Testis (tissue), 3 donors: ENCODE results near the gene GARNL3. TPM values are rescaled to one million over a fixed set of nuclear protein-coding genes. Genes with fewer than 3 reads are reported as not detected.

Experiments
- DNase-seq: peaks from one replicate; pipeline ENCODE4 v3.0.0-alpha.2; 2019
- H3K27ac ChIP-seq, 2 donors: fragments of 200-600 bp; sonication (generic); one replicate each; pipeline ENCODE4 v1.5.1; 2019
- H3K27me3 ChIP-seq: fragments of 200-600 bp; sonication (generic); one replicate; pipeline ENCODE4 v1.5.1; 2019
- H3K36me3 ChIP-seq: fragments of 200-600 bp; sonication (generic); one replicate; pipeline ENCODE4 v1.5.1; 2017; ENCODE audit warnings: low read depth; ENCODE audit errors: missing control alignments
- H3K4me1 ChIP-seq: fragments of 200-600 bp; sonication (generic); one replicate; pipeline ENCODE4 v1.5.1; 2019
- H3K4me3 ChIP-seq, 2 donors: fragments of 200-600 bp; sonication (generic); one replicate each; pipeline ENCODE4 v1.5.1; 2017 to 2019
- H3K9me3 ChIP-seq: fragments of 200-600 bp; sonication (generic); one replicate; pipeline ENCODE4 v1.5.1; 2017
- POLR2A ChIP-seq: fragments of 450-650 bp; IDR thresholded peaks from one replicate; pipeline ENCODE4 v1.6.1; 2017; ENCODE audit warnings: antibody characterized with exemption, mild to moderate bottlenecking, moderate library complexity
- WGBS, 2 donors: methylation state at CpG; one replicate each; pipeline ENCODE4 v1.1.5; 2018; 5-methylcytosine and 5-hydroxymethylcytosine counted together
- intact Hi-C: fragments of 100-400 bp; cut with DNase I; formaldehyde crosslinking; loops from one replicate; pipeline ENCODE4 v1.15.1; 2023; ENCODE audit warnings: low total_unique reads
- polyA plus RNA-seq: library from polyadenylated mRNA; stranded (reverse); fragments of 350-450 nt; fragmentation: Illumina TruSeq; extraction: RNeasy Lipid Tissue Mini Kit (QIAGEN cat#74804); gene quantifications from one replicate; pipeline ENCODE4 v1.2.3, GENCODE V29; 2014; ENCODE audit warnings: low read depth, low replicate concordance; ENCODE audit not compliant: insufficient read depth
- total RNA-seq, 2 donors: library from RNA; depleted of rRNA; stranded (reverse); fragments of >200 nt; gene quantifications; one replicate each; pipeline ENCODE4 v1.2.3, GENCODE V29; 2016
- TF ChIP-seq, protein P1 (sequence below), 3 experiments: fragments of 450-650 bp in 2 of 3; fragments of 200-600 bp in 1 of 3; sonication (generic) in 1 of 3; IDR thresholded peaks; one replicate each; pipeline ENCODE4 v1.5.1; 2016 to 2019; ENCODE audit warnings: antibody characterized with exemption in 3 of 3, mild to moderate bottlenecking in 2 of 3, moderate library complexity in 1 of 3

Gene GARNL3
- total and polyA plus RNA-seq, 3 donors from 2014 or later, result 12.9 to 42.8 (median 25.9) TPM

DNA sequence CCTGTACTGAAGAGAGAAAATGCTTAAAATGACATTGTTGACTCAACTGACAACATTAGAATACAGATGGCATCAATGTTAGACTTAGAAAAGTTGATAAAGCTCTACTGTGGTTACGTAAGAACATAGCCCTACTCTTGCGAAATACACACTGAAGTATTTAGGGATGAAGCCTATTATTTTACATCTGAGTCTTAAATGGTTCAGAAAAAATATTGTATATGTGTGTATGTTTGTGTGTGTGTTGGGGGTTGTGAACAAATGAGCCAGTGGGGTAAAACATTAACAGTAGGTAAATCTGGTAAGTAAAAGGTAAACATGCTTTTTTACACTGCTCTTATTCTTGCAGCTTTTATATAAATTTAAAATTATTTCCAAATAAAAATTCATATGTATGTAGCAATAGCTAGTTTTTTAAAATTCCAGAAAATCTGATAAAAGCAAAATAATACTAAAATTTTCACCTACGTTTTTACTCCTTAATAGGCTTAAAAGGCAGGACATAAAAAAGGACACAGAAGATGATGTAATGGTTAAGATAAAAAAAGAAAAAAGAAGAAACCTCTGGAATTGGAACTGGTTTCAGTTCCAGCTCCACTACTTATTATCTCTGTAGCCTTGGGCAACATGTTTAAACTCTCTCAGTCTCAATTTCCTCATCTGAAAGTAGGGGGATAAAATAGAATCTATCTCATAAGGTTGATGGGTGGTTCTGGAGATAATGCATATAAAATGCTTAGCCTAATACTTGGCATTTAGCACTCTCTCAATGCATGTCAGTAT, 44.3 kb downstream of the GARNL3 start:
- intact Hi-C loops, result no loop called here
- Histone ChIP-seq H3K4me3 (no peak overlapping the region), H3K27ac (no peak overlapping the region), H3K9me3 (no peaks in the 10 kb centered on the region), H3K36me3 (no peaks in the 10 kb centered on the region), H3K27me3 (no peaks in the 10 kb centered on the region), H3K4me1 (peaks cover 3% of the 10 kb centered on the region)
- no peak for DNase-seq
- WGBS, 2 donors, result 68 to 69% methylated on average over 3 of the region's 3 CpGs
- TF ChIP-seq, protein P1, sequence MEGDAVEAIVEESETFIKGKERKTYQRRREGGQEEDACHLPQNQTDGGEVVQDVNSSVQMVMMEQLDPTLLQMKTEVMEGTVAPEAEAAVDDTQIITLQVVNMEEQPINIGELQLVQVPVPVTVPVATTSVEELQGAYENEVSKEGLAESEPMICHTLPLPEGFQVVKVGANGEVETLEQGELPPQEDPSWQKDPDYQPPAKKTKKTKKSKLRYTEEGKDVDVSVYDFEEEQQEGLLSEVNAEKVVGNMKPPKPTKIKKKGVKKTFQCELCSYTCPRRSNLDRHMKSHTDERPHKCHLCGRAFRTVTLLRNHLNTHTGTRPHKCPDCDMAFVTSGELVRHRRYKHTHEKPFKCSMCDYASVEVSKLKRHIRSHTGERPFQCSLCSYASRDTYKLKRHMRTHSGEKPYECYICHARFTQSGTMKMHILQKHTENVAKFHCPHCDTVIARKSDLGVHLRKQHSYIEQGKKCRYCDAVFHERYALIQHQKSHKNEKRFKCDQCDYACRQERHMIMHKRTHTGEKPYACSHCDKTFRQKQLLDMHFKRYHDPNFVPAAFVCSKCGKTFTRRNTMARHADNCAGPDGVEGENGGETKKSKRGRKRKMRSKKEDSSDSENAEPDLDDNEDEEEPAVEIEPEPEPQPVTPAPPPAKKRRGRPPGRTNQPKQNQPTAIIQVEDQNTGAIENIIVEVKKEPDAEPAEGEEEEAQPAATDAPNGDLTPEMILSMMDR (IDR thresholded peaks at IDR 0.05), result no peak
- TF ChIP-seq POLR2A, result no peak

DNA sequence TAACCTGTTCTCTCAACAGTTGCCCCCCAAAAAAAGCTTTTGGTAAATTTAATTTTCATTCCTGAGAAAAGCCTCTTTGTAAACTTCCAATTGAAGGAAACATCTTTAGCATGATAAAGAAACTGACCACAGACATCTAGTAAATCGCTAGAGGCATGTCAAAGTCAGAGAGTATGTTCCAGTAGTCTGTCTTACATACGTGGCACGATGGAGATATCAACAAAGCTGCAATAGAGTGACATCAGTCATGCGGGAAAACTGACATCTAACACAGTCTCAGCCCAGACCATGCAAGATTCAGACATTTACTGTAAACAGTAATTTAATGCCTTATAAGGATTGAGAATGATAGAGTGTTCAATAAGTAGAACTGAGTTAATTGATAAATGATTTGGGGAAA, 45.1 kb downstream of the GARNL3 start:
- H3K9me3 ChIP-seq, result no peaks in the 10 kb centered on the region
- H3K27ac ChIP-seq, result no peak overlapping the region
- no peaks in the 10 kb centered on the region for H3K36me3 ChIP-seq
- H3K27me3 ChIP-seq, result no peaks in the 10 kb centered on the region
- 67 to 86% methylated on average over 4 of the region's 4 CpGs for WGBS, 2 donors
- peaks cover 3% of the 10 kb centered on the region for H3K4me1 ChIP-seq
- TF ChIP-seq, protein P1 (IDR thresholded peaks at IDR 0.05), result no peak
- no peak for TF ChIP-seq POLR2A
- intact Hi-C loops, result no loop called here
- no peak for DNase-seq
- H3K4me3 ChIP-seq, result no peak overlapping the region

DNA sequence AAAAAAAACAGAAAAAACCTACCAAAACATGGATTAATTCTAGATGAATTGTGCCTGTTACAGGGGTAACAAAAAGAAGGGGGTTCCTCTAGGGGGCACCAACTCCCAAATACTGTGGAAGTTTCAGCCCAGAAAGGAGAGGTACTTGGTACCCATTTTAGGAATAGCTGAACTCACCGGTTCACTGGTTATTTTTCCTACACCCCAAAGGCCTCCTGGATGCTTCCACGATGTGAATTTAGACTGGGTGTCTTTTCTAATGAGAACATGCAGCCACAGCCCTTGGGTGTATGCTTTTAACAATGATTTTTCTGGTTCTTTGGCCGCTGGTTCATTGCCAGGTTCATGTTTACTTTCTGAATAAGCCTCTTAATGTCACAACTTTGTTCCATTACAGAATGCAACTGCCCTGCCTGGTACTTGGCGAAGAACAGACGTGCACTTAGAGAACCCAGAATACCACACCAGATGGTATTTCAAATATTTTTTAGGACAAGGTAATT, 46.7 kb downstream of the GARNL3 start:
- Histone ChIP-seq H3K4me3 (no peak overlapping the region), H3K4me1 (peaks cover 3% of the 10 kb centered on the region), H3K36me3 (no peaks in the 10 kb centered on the region), H3K9me3 (no peaks in the 10 kb centered on the region), H3K27me3 (no peaks in the 10 kb centered on the region), H3K27ac (peak overlapping the region in 1 of 2 donors; percentile 59)
- WGBS, 2 donors, result 55 to 58% methylated on average over 5 of the region's 5 CpGs
- intact Hi-C loops, result no loop called here
- TF ChIP-seq, protein P1 (IDR thresholded peaks at IDR 0.05), result peak in 2 of 3 experiments; percentile 26 to 37
- TF ChIP-seq POLR2A, result no peak
- DNase-seq, result peak; percentile 26

DNA sequence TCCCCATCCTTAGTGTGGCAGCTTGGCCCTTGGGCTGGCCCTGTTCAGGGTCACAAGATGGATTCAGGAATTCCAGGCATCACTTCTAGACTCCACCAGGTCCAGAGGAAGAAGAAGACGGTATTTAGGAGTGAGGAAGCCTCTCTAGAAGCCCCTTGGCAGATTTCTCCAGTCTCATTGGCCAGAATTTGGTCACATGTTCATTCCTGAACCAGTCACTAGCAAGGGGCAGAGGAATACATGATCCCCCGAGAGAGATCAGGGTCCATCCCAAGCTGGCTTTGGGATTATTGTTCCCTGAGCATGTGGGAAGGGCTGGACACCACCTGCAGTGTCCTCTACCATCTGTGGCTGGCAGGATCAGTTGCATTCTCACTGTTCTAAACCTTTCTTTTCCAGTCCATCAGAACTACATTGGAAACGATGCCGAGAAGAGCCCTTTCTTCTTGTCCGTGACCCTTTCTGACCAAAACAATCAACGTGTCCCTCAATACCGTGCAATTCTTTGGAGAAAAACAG, 48.5 kb downstream of the GARNL3 start:
- no peaks in the 10 kb centered on the region for H3K9me3 ChIP-seq
- DNase-seq, result no peak
- no peaks in the 10 kb centered on the region for H3K36me3 ChIP-seq
- peaks cover 3% of the 10 kb centered on the region for H3K4me1 ChIP-seq
- H3K4me3 ChIP-seq, result no peak overlapping the region
- no peaks in the 10 kb centered on the region for H3K27me3 ChIP-seq
- intact Hi-C loops, result no loop called here
- H3K27ac ChIP-seq, result no peak overlapping the region
- TF ChIP-seq POLR2A, result no peak
- TF ChIP-seq, protein P1 (IDR thresholded peaks at IDR 0.05), result no peak
- 79 to 83% methylated on average over 7 of the region's 7 CpGs for WGBS, 2 donors
